RWPE2 (cell line): ENCODE results near the gene MINAR1.

Source experiments
- ATAC-seq: fragments of 200-7000 bp; cut with Tn5 transposase; 3 replicates; pipeline ENCODE4 v1.9.1; 2021; ENCODE audit warnings: low read depth
- DNase-seq: peaks from one replicate; pipeline ENCODE4 v3.0.0-alpha.2; 2020; ENCODE audit warnings: low spot score
- H3K27ac ChIP-seq: fragments of 450-650 bp; 2 replicates; pipeline ENCODE4 v1.5.1; 2017; ENCODE audit warnings: mild to moderate bottlenecking; ENCODE audit not compliant: poor library complexity, severe bottlenecking
- H3K27me3 ChIP-seq: fragments of 250-450 bp; sonication (Bioruptor Pico); 2 replicates; pipeline ENCODE4 v1.5.1; 2021; ENCODE audit warnings: mild to moderate bottlenecking, moderate library complexity; ENCODE audit not compliant: insufficient read depth, poor library complexity, severe bottlenecking
- H3K36me3 ChIP-seq: fragments of 250-450 bp; sonication (Bioruptor Pico); 2 replicates; pipeline ENCODE4 v1.5.1; 2020; ENCODE audit warnings: low read depth, mild to moderate bottlenecking, moderate library complexity
- H3K4me1 ChIP-seq: fragments of 250-450 bp; sonication (Bioruptor Pico); 2 replicates; pipeline ENCODE4 v1.5.1; 2021; ENCODE audit warnings: mild to moderate bottlenecking, moderate library complexity; ENCODE audit not compliant: insufficient read depth, poor library complexity, severe bottlenecking
- H3K4me3 ChIP-seq: fragments of 250-450 bp; sonication (Bioruptor Pico); 2 replicates; pipeline ENCODE4 v1.5.1; 2021; ENCODE audit warnings: mild to moderate bottlenecking, moderate library complexity; ENCODE audit not compliant: severe bottlenecking
- H3K9me3 ChIP-seq: fragments of 250-450 bp; sonication (Bioruptor Pico); 2 replicates; pipeline ENCODE4 v1.5.1; 2021; ENCODE audit warnings: mild to moderate bottlenecking, moderate library complexity; ENCODE audit not compliant: severe bottlenecking
- TF ChIP-seq, protein P1 (sequence below): fragments of 450-650 bp; IDR thresholded peaks from one replicate; pipeline ENCODE4 v1.5.1; 2017; ENCODE audit warnings: mild to moderate bottlenecking, moderate library complexity; ENCODE audit not compliant: poor library complexity, severe bottlenecking

MINAR1 gene

DNA sequence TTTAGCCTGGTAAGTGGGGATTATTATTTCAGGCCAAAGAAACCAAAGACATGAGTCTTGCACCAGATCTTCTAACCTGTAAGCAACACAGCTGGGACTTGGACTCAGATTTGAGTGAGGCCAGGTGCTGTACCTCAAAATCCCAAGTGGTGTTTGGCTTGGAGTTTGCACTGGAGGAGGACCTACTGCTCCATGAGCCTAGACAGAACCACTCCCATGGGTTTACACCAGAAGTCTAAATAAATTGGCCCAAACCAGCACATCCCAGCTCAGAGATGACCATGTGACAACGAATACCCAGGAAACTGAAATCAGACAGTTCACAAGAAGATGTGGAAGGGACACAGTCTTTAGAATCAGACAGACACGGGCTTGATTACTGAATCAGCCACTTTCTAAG lies 47.5 kb downstream of the MINAR1 start:
- ATAC-seq, result no peak
- Histone ChIP-seq H3K4me1 (no peaks in the 10 kb centered on the region), H3K9me3 (no peaks in the 10 kb centered on the region), H3K27me3 (peaks cover 19% of the 10 kb centered on the region), H3K27ac (no peak overlapping the region), H3K4me3 (no peak overlapping the region), H3K36me3 (no peaks in the 10 kb centered on the region)
- TF ChIP-seq, protein P1, sequence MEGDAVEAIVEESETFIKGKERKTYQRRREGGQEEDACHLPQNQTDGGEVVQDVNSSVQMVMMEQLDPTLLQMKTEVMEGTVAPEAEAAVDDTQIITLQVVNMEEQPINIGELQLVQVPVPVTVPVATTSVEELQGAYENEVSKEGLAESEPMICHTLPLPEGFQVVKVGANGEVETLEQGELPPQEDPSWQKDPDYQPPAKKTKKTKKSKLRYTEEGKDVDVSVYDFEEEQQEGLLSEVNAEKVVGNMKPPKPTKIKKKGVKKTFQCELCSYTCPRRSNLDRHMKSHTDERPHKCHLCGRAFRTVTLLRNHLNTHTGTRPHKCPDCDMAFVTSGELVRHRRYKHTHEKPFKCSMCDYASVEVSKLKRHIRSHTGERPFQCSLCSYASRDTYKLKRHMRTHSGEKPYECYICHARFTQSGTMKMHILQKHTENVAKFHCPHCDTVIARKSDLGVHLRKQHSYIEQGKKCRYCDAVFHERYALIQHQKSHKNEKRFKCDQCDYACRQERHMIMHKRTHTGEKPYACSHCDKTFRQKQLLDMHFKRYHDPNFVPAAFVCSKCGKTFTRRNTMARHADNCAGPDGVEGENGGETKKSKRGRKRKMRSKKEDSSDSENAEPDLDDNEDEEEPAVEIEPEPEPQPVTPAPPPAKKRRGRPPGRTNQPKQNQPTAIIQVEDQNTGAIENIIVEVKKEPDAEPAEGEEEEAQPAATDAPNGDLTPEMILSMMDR, result no peak
- DNase-seq, result no peak

DNA sequence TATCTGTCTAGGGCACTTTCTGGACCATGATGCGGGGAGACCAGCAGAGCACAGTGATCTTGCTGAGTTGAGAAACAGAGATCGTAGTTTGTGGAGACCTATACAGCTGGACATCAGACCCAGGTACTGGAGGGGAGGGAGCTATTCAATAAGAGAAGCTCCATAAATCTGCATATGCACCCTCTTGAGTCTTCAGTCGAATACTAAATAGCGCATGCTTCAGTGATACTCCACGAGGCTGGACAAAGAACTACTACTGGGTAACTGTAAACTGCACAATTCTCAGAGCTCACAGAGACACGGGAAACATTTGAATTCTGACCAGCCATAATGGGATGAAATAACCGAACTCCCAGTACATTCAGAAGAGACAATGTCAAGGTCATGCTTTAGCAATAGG lies 49.7 kb downstream of the MINAR1 start:
- H3K36me3 ChIP-seq, result no peaks in the 10 kb centered on the region
- no peak overlapping the region for H3K27ac ChIP-seq
- H3K4me3 ChIP-seq, result no peak overlapping the region
- DNase-seq, result no peak
- no peaks in the 10 kb centered on the region for H3K4me1 ChIP-seq
- H3K9me3 ChIP-seq, result no peaks in the 10 kb centered on the region
- H3K27me3 ChIP-seq, result peaks cover 19% of the 10 kb centered on the region
- TF ChIP-seq, protein P1, result no peak
- ATAC-seq, result no peak
